K562 (cell line): ENCODE data around the gene TPRG1L. TPM values are rescaled to one million over a fixed set of nuclear protein-coding genes. Genes with fewer than 3 reads are reported as not detected.

Source experiments
- CREB5 ChIP-seq: fragments of 250-450 bp; sonication (Bioruptor Pico); IDR thresholded peaks from 2 replicates; pipeline ENCODE4 v1.5.0; 2020; ENCODE audit warnings: mild to moderate bottlenecking
- CREM ChIP-seq: IDR thresholded peaks from 2 replicates; pipeline ENCODE4 v1.6.1; 2014; ENCODE audit warnings: antibody characterized with exemption, low read depth
- CTBP1 ChIP-seq: fragments of 450-650 bp; IDR thresholded peaks from 2 replicates; pipeline ENCODE4 v1.6.1; 2016; ENCODE audit warnings: borderline replicate concordance
- FOXA1 ChIP-seq: fragments of 450-650 bp; IDR thresholded peaks from 2 replicates; pipeline ENCODE4 v1.6.1; 2016; ENCODE audit warnings: mild to moderate bottlenecking, borderline replicate concordance
- HDAC3 ChIP-seq: fragments of 450-650 bp; IDR thresholded peaks from 2 replicates; pipeline ENCODE4 v1.6.1; 2018; ENCODE audit warnings: borderline replicate concordance, mild to moderate bottlenecking, moderate library complexity; ENCODE audit not compliant: partially characterized antibody
- HMGXB4 ChIP-seq: sonication (generic); formaldehyde crosslinking; IDR thresholded peaks from 2 replicates; pipeline ENCODE4 v1.8.1; 2023; ENCODE audit warnings: mild to moderate bottlenecking, missing genetic modification reagents
- ID3 ChIP-seq, 2 experiments: fragments of 250-450 bp in 1 of 2; fragments of 450-650 bp in 1 of 2; sonication (Bioruptor Pico) in 1 of 2; IDR thresholded peaks; 2 replicates each; pipeline versions ENCODE4 v1.6.1 to v1.8.0; 2016 to 2021; ENCODE audit warnings: mild to moderate bottlenecking in 2 of 2, moderate library complexity in 2 of 2, missing compliant biosample characterization in 1 of 2, missing genetic modification characterization in 1 of 2
- IRF9 ChIP-seq: fragments of 450-650 bp; IDR thresholded peaks from 2 replicates; pipeline ENCODE4 v1.6.1; 2016; ENCODE audit warnings: missing biosample characterization, missing genetic modification characterization
- KAT7 ChIP-seq: sonication (generic); formaldehyde crosslinking; IDR thresholded peaks from 2 replicates; pipeline ENCODE4 v1.8.0; 2022; ENCODE audit warnings: missing genetic modification reagents, mild to moderate bottlenecking, borderline replicate concordance
- NCOR1 ChIP-seq: fragments of 450-650 bp; IDR thresholded peaks from 2 replicates; pipeline ENCODE4 v1.6.1; 2016; ENCODE audit warnings: mild to moderate bottlenecking, moderate library complexity
- NFE2L1 ChIP-seq: fragments of 450-650 bp; IDR thresholded peaks from 2 replicates; pipeline ENCODE4 v1.6.1; 2016; ENCODE audit warnings: missing genetic modification characterization, low read depth, mild to moderate bottlenecking, missing compliant biosample characterization, moderate library complexity, borderline replicate concordance
- RBM15 ChIP-seq: fragments of 200-400 bp; formaldehyde crosslinking; IDR thresholded peaks from 2 replicates; pipeline ENCODE4 v1.6.1; 2018; ENCODE audit warnings: mild to moderate bottlenecking, low read length, moderate library complexity; ENCODE audit not compliant: insufficient read depth
- RFX1 ChIP-seq: fragments of 450-650 bp; IDR thresholded peaks from 2 replicates; pipeline ENCODE4 v1.6.1; 2016; ENCODE audit warnings: mild to moderate bottlenecking, moderate library complexity
- ZNF197 ChIP-seq: fragments of 200-800 bp; sonication (Bioruptor generic); IDR thresholded peaks from 2 replicates; pipeline ENCODE4 v1.6.1; 2016; ENCODE audit warnings: low read depth, missing genetic modification characterization, missing compliant biosample characterization
- ZNF311 ChIP-seq: fragments of 250-450 bp; sonication (Bioruptor Pico); IDR thresholded peaks from 2 replicates; pipeline ENCODE4 v1.4.0; 2020; ENCODE audit warnings: mild to moderate bottlenecking, moderate library complexity
- ZNF830 ChIP-seq: fragments of 250-450 bp; sonication (Bioruptor Pico); IDR thresholded peaks from 2 replicates; pipeline ENCODE4 v1.5.0; 2021; ENCODE audit warnings: mild to moderate bottlenecking
- polyA plus RNA-seq, 8 experiments: library from polyadenylated mRNA; depleted of rRNA in 4 of 8; stranded (reverse) in 5 of 8; unstranded in 3 of 8; fragments of >200 nt; fragmentation: Nextera tagmentation in 2 of 8; fragmentation: Illumina TruSeq in 1 of 8; extraction: Ambion mirVana in 2 of 8; extraction: Trizol in 1 of 8; gene quantifications; 2 replicates each; pipeline versions ENCODE4 v1.2.1 to v1.2.3, GENCODE V29; 2011 to 2014; ENCODE audit warnings: inconsistent platforms in 1 of 8, missing spikeins in 1 of 8
- total RNA-seq, 7 experiments: library from RNA; depleted of rRNA in 6 of 7; stranded (reverse); fragments of >200 nt in 6 of 7; fragmentation: Illumina TruSeq in 2 of 7; extraction: Trizol in 2 of 7; gene quantifications; 2 replicates each; pipeline versions ENCODE4 v1.2.1 to v1.2.3, GENCODE V29; 2011 to 2021; ENCODE audit warnings: low replicate concordance in 1 of 7

The TPRG1L gene
- total and polyA plus RNA-seq, 9 of the 15 experiments (the other 6 are each of a cell fraction or from before 2014, with no cell fraction given) = 1.6 to 11.0 (median 6.2) TPM

GRCh38 chr1:3649342-3650247 is 24.8 kb downstream of the TPRG1L start, which contains the start of gene WRAP73 (continued):
- TF ChIP-seq ZNF311 (CRISPR knock-in tag) (no peak), HMGXB4 (CRISPR knock-in tag) (no peak; the same call in 1 of the 2 replicates), CREM (peak; percentile 90), CTBP1 (peak; percentile 79), FOXA1 (no peak), CREB5 (no peak), RBM15 (no peak), IRF9 (tag) (no peak), KAT7 (CRISPR knock-in tag) (no peak), RFX1 (no peak), ZNF830 (no peak), NFE2L1 (tag) (no peak), HDAC3 (no peak), ZNF197 (CRISPR knock-in tag) (0 out of 2 replicates have a peak, but pooled peaks have one; percentile 34), ID3 (CRISPR knock-in tag; IDR thresholded peaks at IDR 0.05) (no peak), ID3 (tag; IDR thresholded peaks at IDR 0.05) (peak; percentile 61; the same call in 1 of the 2 replicates), NCOR1 (no peak)
